GM23248 (cell line): ENCODE results near the gene CCDC198.

Experiments used
- EZH2 ChIP-seq: fragments of 200-600 bp; sonication (generic); IDR thresholded peaks from 2 replicates; pipeline ENCODE4 v1.6.1; 2018; ENCODE audit warnings: antibody characterized with exemption, mild to moderate bottlenecking; ENCODE audit not compliant: insufficient read depth, poor library complexity, severe bottlenecking
- EZH2phosphoT487 ChIP-seq: fragments of 200-600 bp; sonication (generic); IDR thresholded peaks from 2 replicates; pipeline ENCODE4 v1.6.1; 2018; ENCODE audit warnings: antibody characterized with exemption, moderate library complexity, mild to moderate bottlenecking, low read depth; ENCODE audit not compliant: insufficient read depth

- no peak for TF ChIP-seq EZH2phosphoT487
- TF ChIP-seq EZH2, result no peak
Measured at GRCh38 chr14:57485635-57486034, 8.0 kb downstream of the CCDC198 start.
